ENCODE results near the gene TIMM44.

DNA sequence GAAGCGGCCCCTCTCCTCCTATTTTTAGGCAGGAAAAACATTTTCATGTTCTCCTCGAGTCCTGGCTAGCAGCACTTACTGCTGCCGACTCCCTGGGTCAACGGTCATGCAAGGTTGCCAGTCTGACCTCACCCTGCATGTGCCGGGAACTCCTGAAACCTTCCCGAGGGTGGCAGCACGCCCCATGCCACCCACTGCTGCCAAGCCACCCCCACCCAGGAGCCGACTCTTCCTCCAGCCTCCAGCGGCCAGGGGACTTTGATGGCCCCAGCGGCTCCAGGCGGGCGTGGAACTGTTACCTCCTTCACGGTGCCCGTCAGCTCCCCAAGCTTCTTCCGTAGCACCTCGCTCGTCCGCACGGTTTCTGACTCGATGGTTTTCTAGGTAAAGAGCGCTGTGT, 8.7 kb downstream of the TIMM44 start:
- TF ChIP-seq, protein P1, sequence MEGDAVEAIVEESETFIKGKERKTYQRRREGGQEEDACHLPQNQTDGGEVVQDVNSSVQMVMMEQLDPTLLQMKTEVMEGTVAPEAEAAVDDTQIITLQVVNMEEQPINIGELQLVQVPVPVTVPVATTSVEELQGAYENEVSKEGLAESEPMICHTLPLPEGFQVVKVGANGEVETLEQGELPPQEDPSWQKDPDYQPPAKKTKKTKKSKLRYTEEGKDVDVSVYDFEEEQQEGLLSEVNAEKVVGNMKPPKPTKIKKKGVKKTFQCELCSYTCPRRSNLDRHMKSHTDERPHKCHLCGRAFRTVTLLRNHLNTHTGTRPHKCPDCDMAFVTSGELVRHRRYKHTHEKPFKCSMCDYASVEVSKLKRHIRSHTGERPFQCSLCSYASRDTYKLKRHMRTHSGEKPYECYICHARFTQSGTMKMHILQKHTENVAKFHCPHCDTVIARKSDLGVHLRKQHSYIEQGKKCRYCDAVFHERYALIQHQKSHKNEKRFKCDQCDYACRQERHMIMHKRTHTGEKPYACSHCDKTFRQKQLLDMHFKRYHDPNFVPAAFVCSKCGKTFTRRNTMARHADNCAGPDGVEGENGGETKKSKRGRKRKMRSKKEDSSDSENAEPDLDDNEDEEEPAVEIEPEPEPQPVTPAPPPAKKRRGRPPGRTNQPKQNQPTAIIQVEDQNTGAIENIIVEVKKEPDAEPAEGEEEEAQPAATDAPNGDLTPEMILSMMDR (IDR thresholded peaks at IDR 0.05; ENCODE audit: low read depth, low read length) = no peak
- TF ChIP-seq POLR2A (IDR thresholded peaks at IDR 0.05; ENCODE audit: extremely low read depth, insufficient read length) = no peak
- TF ChIP-seq, protein P2, sequence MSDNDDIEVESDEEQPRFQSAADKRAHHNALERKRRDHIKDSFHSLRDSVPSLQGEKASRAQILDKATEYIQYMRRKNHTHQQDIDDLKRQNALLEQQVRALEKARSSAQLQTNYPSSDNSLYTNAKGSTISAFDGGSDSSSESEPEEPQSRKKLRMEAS (IDR thresholded peaks at IDR 0.05; ENCODE audit: low read depth, low read length) = no peak
- TF ChIP-seq MYC (IDR thresholded peaks at IDR 0.05; ENCODE audit: low read depth, low read length) = no peak
